Measurements from ENCODE around the gene DACT2.

DNA sequence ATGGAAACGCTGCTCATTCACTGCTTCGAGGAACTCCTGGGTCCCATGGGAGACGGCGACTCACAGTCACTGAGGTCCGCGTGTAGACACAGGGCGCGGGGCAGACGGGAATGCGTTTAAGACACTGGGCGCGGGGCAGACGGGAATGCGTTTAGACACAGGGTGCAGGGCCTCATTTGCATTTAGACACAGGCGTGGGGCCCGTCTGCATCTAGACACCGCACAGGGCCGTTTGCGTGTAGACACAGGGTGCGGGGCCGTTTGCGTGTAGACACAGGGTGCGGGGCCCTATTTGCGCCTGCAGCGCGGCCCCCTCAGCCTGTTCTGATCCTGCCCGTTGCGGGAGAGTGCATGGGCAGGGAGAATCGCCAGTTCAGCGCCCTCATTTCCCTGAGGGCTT is 10.4 kb downstream of the DACT2 start:
- TF ChIP-seq, protein P1, sequence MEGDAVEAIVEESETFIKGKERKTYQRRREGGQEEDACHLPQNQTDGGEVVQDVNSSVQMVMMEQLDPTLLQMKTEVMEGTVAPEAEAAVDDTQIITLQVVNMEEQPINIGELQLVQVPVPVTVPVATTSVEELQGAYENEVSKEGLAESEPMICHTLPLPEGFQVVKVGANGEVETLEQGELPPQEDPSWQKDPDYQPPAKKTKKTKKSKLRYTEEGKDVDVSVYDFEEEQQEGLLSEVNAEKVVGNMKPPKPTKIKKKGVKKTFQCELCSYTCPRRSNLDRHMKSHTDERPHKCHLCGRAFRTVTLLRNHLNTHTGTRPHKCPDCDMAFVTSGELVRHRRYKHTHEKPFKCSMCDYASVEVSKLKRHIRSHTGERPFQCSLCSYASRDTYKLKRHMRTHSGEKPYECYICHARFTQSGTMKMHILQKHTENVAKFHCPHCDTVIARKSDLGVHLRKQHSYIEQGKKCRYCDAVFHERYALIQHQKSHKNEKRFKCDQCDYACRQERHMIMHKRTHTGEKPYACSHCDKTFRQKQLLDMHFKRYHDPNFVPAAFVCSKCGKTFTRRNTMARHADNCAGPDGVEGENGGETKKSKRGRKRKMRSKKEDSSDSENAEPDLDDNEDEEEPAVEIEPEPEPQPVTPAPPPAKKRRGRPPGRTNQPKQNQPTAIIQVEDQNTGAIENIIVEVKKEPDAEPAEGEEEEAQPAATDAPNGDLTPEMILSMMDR (IDR thresholded peaks at IDR 0.05): no peak
- no peak for TF ChIP-seq EP300 (IDR thresholded peaks at IDR 0.05)
- no peak for TF ChIP-seq POLR2A (IDR thresholded peaks at IDR 0.05)
- TF ChIP-seq POLR2AphosphoS5 (IDR thresholded peaks at IDR 0.05): no peak

All from suprapubic skin (tissue), 4 donors.